Posterior cingulate gyrus (tissue), 11 donors: ENCODE measurements around the gene LCLAT1.
A peak's percentile ranks its signal among the peaks of the same experiment; 100 is the strongest.

ENCODE experiments used
- DNase-seq, 10 donors: peaks; one replicate each; pipeline versions ENCODE4 v3.0.0 to v3.0.0-alpha.2; 2020 to 2021; ENCODE audit warnings: mixed read lengths in 3 of 10
- intact Hi-C: fragments of 100-400 bp; cut with DNase I; formaldehyde crosslinking; loops from one replicate; pipeline ENCODE4 v1.15.1; 2023

The LCLAT1 gene

DNA sequence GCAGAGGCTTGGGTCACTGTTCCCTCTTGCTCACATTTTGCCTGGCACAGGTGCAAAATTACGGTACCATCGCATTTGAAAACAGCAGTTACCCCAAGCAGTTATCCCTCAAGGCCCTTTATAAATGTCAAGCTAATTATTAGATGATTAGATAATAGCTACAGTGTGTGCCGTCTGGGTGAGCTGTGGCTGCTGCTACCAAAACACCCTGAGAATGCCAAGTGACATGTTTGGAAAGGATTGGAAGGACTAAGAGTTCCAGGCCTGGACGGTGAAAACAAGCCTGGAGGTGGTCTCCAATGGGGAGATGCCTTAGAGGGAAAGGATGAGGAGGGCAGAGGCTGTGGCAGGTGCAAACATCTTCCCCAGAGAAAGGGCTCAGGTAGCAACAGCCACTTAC is 239.6 kb downstream of the LCLAT1 start:
- no peak for DNase-seq
- intact Hi-C loops = no loop called here

DNA sequence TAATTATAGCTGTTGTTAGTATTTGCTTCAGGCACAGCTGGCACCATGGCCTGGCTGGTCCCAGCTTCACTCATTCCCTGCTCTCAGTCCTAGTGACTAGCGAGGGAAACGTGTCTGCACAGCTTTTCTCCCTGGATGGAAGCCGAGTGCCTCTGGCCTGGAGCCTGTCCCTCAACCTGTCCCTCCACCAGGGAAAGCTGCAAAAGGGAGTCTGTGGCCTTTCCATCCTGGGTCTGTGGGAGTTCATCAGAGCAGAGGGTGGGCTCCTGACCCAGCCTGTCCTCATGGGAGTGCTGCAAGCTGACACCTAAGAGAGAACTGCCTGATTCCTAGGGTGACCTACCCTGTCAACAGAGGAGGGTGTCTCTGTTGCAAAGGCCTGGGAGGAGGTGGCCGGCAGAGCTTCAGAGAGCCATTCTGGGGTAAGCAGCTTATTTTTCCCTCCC is 241.9 kb downstream of the LCLAT1 start:
- intact Hi-C loops = no loop called here

DNA sequence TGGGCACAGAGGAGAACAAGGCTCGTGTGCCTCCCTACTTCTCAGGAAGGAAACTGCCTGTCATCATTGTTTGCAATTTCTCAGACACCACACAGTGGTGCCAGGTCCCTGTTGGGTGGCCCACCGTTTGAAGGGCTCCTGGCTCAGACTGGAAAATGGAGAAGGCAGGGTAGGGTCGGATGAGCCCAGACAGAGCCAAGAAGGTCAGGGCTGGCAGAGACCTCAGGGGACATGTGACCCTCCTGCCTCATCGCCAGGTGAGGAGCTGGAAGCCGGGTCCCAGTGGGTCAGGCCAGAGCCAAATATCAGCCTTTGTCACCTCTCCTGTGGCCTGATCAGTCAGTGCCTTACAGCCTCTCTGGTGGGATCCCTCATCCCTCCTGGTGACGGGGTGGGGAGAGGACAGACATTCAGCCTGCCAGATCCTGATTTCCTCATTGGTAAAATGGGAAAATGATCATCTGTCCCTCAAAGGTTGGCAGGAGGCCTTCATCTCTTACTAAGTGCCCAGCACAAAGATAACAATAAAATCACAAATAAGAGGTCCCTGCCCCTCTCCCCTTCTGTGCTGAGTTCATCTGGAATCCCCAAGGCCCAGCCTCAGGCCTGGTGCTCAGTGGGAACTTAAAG is 242.6 kb downstream of the LCLAT1 start:
- peak in 1 of 10 donors; percentile 55 for DNase-seq
- intact Hi-C loops = no loop called here

More for the DNA sequence above, 241.9 kb downstream of the LCLAT1 start:
- peak in 1 of 10 donors; percentile 85 for DNase-seq

DNA sequence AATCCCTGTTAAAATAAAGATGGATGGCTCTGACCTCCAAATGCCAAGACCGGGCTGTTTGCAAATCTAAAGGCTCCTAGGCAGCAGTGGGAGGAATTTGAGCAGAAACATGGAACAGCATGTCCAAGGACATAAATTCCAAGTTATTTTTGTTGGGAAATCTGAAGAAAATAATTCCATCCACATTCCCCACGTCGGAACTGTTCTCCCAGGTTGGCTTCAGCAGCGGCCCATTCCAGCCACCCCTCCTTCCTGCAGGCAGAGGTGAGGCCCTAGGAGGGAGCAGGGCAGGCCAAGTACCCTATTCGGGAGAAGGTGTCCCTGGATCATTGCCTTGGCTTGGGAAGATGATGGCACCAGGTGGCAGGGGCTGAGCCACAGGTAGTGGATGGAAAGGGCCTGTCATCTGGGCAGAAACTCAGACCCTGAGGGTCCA is 243.1 kb downstream of the LCLAT1 start:
- DNase-seq = peak in 1 of 10 donors; percentile 54
- intact Hi-C loops = no loop called here

DNA sequence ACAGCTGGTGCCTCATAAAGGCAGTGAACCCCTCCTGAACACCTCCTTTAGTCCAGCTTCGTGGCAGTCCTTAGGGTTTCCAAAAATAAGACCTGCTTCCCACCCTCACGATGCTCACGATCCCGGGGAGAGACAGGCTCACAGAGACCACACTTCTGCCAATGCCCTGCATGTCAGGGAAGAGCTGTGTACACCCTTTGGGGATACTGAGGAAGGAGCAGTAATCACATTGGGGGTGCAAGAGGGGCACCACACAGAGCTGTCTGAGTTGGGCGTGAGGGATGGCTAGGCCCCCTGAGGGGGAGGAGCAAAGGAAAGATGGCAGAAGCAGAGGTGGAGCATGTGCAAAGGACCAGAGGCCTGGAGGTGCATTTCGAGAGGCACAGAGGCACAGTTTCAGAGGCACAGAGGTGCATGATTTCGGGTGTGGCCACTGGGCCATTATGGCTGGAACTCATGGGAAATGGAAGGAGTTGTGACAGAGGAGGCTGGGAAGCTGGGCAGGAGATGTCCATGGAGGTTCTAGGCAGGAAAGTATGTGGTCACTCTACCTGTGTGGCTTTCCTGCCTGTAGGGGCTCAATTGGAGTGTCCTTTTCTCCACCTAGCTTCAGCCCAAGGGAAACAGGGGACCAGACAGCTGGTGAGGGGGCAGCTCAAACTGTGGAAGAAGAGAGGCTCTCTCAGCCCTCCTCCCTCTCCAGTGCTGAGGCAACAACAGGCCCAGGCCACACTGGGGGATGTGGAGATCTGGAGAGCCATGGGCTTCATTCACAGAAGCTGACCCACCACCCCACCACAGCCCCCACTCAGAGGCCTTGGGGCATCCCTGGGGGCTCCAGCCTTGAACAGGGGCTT is 244.3 kb downstream of the LCLAT1 start:
- peak in 2 of 10 donors; percentile 69 to 81 for DNase-seq
- intact Hi-C loops = no loop called here

DNA sequence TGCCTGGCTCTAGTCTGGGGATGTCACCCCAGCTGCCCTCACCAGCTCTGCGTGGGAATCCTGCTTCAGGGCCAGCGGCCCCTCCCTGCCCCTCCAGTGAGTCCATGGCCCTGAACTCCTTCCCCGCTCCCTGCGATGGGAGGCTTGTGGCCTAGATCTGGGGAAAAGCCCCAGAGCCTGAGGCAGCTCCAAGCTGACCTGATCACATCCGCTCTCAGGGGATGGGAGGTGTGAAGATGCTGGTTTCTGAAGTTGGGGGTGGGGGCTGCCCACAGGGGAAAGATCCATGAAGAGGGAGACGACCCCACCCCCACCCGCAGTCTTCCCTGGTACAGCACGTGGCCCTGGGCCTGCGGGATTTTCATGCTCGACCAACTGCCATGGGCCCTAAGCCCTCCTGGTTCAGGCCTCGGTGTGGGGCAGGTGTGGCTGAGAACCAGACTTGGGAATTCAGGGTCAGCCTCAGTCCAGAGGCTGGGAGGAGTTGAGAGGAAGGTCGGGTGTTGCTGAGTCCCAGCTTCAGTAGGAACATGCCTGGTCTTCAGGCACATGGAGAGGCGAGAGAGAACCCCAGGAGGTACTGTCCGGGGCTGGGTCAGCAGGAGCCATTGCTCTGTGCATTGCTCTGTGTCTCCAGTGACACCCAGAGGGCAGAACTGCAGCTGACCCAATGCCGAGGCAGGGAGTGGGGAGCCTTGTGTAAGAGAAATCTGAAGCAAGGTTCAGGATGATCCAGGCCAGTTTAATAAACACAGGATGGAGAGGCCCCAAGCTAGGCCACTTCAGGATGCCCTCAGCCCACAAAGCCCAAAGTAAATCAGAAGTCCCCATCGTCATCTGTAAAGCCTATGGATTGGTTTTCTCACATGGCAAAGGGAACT is 245.1 kb downstream of the LCLAT1 start:
- peak in 1 of 10 donors; percentile 63 for DNase-seq
- intact Hi-C loops = no loop called here

DNA sequence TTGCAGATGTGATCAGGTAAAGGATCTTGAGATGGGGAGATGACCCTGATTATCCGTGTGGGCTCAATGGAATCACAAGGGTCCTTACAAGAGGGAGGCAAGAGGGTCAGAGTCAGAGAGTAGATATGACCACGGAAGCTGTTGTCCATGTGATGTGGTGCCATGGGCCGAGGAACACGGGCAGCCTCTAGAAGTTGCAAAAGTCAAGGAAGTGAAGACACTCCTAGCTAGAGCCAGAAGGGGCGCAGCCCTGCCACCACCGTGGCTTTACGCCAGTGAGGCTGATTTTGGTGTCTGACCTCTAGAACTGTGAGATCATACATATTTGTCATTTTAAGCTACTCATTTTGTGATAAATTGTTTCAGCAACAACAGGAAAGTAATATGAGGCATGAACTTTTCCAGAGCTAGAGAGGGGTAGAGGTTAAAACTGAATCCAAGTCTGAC is 245.8 kb downstream of the LCLAT1 start:
- DNase-seq = peak in 1 of 10 donors; percentile 51
- intact Hi-C loops = no loop called here
